ENCODE results near the gene PPP4R4.
"Not testable (repeated sequence)": the region's sequence is repeated elsewhere in the genome, so short reads cannot be mapped to it uniquely, and the experiment has no call there.

PPP4R4 gene

GRCh38 chr14:94278731-94279130 is 104.6 kb downstream of the PPP4R4 start:
- no peak for DNase-seq

DNA sequence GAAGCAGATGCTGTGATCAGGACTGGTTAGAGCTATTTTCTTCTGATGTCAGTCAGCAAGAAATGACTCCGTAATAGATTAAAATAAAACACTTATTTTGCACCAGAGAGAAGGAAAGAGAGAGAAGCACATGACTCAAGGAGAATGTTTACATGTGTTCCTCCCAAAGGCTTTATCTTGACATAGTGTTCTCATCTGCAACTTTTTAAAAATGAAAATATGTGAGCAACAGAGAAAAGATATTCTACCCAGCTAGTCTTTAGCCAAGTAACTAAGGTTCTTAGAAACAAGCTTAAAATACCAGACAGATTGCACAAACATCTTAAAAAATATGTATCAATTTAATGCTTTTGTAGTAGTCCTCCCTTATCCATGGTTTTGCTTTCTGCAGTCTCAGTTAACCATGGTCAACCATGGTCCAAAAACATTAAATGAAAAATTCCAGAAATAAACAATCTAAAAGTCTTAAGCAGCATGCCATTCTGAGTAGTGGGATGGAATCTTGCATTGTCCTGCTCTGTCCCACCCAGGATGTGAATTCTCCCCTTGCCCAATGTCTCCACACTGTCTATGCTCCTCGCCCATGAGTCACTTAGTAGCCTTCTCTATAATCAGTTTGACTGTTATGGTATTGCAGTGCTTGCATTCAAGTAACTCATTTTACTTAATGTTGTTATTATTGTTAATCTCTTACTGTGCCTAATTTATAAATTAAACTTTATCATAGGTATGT is 109.0 kb downstream of the PPP4R4 start:
- no peak for DNase-seq

DNA sequence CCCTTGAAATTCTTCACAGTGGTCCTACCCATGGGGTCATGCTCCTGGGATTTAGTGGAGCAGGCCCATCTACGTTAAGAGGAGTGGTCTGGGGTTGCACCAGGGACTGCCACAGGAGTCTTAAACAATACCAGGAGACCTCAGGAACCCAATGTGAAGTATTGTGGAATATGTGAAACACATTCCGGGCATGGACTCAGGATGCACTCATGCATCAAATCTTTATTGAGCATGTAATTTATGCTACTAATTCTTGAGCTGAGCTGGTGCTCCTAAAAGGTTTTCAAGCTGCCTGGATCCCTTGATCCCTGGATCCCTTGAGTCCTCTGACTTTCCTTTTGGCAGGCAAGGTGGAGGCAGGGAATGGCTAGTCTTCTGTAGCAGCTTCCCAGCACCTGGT is 110.1 kb downstream of the PPP4R4 start:
- DNase-seq = no peak

- no peak for DNase-seq
Observed at GRCh38 chr14:94285158-94285557, 111.0 kb downstream of the PPP4R4 start.

- DNase-seq = no peak
Observed at GRCh38 chr14:94288610-94289465, 114.7 kb downstream of the PPP4R4 start.

- DNase-seq = no peak
Observed at GRCh38 chr14:94290197-94290596, 116.1 kb downstream of the PPP4R4 start.

DNA sequence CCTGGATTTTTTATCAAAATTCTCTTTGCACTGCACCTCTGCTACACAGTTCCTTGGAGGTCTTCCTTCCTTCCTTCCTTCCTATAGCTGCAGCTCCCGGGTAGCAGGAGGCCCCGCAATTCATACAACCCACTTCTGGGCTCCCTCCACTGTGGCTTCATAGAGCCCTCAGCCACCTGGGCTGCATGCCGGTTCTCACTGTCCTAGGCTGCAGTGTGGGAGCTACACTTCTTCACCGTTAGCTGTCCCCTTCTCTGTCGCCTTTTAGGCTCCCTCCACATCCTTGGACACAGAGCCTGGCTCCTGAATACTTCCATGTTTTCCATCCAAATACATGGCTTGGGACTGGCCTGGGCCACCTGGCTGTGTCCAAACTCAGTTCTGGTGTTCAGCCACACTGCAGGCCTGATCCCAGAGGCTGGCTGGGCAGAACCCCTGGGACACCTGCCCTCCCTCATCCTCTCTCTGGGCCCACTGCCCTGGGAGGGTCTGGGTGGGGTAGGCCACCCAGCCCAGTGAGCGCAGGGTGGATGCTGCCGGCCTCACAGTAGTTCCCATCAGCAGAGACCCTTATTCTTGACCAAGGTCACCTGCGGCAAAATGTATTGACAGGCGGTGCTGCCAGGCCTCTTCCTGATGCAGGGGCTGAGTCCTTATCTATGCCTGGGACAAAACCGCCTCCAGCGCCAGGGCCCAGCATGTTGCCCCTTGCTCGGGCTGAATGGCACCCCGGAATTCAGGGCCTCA is 117.2 kb downstream of the PPP4R4 start:
- DNase-seq = no peak

GRCh38 chr14:94291906-94292525 is 117.9 kb downstream of the PPP4R4 start:
- no peak for DNase-seq

DNA sequence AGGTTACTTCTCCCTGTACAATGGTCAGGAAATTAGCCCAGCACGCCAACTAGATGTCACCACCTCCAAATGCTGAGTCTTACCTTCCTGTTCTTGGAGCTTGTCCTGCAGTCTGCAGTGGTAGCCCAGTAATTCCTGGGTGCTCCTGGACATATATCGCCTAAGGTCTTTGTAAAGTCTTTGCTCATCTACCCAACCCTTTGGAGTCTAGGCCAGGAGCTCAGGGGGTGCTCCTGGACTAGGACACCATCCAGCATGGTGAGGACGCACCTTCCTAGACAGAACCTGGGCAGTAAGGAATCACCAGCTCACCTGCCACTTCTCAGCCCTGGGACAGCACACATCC is 118.4 kb downstream of the PPP4R4 start:
- DNase-seq = no peak

DNA sequence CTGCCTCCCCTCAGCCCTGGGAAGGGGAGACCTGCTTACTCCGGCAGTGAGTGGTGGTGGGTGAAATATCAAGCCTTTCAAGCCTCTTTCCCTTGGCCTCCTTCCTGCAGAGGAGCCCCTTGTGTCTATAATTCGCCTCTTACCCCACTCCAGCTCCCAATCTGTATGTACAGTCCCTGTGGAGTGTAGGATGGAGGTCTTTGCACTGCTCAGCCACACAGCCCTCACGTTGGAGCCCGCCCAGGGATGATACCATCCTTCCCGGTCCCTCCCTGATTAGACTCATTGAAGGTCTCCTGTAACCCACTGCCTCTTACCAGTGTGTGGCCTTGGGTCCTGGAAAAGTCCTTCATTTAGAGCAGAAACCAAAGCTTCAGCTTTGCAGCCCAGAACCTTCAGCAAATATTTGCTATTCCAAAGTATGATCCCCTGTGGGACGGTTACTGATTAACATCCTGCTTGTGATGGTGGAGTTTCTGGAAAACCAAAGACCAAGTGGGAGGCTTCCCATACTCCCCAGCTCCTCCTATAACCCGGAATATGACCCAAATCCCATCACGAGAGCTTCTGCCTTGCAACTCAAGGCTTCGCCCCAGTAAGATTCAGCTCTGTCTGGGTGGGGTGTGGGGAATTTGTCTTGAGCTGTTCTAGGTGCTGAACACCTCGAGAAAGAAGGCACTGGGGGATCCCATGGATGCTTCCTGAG is 118.9 kb downstream of the PPP4R4 start, which contains the start of gene SERPINA10:
Gene SERPINA10 (minus strand): TSS at position 397 of the 706 bp plus-strand sequence. CDS start 2,675 bp downstream, outside the sequence.
- no peak for DNase-seq

DNA sequence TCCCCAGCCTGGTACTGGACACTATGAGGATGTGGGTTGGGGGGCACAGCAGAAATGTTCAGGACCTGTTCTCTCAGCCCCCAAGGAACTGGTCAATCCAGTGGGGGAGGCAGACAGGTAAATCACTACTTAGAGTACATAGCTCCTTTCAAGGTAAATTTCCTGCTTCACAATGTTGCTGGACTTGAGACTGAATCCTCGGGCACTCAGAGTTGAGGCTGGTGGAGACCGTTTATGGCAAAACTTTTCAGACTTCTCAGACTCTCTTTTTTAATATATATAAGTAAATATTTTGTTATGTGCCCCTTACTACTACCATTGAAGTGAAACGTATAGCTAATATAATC is 119.4 kb downstream of the PPP4R4 start:
- no peak for DNase-seq

DNA sequence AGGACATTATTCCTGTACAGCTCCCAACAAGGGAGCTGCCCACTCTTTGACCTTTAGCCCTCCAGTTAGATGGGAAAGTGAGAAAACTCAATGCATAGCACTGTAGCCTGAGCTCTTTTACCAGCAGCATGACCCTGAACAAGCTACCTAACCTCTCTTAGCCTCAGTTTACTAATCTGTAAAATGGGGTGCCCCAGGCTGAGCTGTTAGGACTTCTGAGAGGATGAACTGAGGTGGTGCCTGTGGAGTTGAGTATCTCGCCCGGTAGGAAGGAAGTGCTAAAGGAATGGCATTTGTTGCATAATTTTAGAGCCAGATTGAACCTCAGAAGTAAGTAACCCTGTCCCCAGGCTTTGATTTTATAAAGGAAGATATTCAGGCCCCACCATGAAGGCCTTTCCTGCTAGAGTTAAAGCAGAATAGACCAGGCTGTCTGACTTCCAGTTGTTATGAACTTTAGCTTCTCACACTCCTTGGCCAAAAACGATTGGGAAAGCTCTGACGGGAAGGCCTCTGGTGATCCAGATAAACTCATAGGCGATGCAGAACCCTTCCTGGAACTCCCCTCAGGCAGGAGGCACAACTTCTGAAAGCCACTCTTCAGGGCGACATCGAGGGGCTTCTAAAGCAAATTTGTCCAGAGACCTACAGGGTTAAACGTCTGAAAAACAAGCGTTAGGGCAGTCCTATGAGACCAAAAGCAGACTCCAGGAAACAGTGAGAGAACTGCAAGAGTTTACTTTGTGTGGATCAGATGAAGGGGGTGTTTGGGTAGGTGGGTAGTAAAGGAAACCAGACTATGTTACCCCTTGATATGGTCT is 121.4 kb downstream of the PPP4R4 start:
- DNase-seq = no peak

- DNase-seq = not testable (repeated sequence)
Observed at GRCh38 chr14:94296181-94296545, 122.0 kb downstream of the PPP4R4 start.

DNA sequence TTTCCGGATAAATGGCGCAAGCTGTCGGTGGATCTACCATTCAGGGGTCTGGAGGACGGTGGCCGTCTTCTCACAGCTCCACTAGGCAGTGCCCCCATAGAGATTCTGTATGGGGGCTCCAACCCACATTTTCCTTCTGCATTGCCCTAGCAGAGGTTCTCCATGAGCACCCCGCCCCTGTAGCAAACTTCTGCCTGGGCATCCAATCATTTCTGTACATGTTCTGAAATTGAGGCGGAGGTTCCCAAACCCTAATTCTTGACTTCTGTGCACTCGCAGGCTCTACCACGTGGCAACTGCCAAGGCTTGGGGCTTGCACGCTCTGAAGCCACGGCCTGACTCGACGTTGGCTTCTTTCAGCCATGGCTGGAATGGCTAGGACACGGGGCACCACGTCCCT is 124.0 kb downstream of the PPP4R4 start:
- no peak for DNase-seq

- DNase-seq = no peak
Observed at GRCh38 chr14:94303111-94303510, 129.0 kb downstream of the PPP4R4 start.

GRCh38 chr14:94304243-94304642 is 130.1 kb downstream of the PPP4R4 start:
- DNase-seq = no peak

DNA sequence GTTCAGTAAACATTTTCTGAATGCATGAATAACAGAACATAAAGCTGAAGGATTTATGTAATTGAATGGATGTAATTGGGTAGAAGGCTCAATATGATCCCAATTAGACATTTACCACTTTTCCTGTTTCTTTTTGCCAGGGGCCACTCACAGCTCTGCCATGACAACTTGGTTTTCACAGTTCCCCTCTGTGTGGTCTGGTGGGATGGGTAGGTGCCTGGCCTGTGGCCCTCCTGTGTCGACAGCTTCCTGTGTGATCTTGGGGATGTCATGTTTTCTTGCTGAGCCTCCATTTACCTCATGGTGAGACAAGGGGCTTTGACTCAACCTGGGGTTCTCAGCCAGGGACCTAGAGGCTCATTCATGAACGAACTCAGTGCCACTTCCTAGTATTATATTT is 131.5 kb downstream of the PPP4R4 start:
- DNase-seq = no peak

- no peak for DNase-seq
Observed at GRCh38 chr14:94306047-94306978, 132.2 kb downstream of the PPP4R4 start.

- no peak for DNase-seq
Observed at GRCh38 chr14:94307410-94307992, 133.4 kb downstream of the PPP4R4 start.

- DNase-seq = no peak
Observed at GRCh38 chr14:94309721-94310120, 135.6 kb downstream of the PPP4R4 start.
